Karpas-422 (cell line): Measurements from ENCODE around the gene SLC7A7. TPM values are rescaled to one million over a fixed set of nuclear protein-coding genes. Genes with fewer than 3 reads are reported as not detected.

ENCODE experiments used
- DNase-seq: peaks from one replicate; pipeline ENCODE4 v3.0.0-alpha.2; 2015
- H2AFZ ChIP-seq: fragments of 200-600 bp; sonication (generic); 2 replicates; pipeline ENCODE4 v1.6.1; 2014; ENCODE audit warnings: antibody characterized with exemption, low read length, mixed read lengths
- H3K27ac ChIP-seq: fragments of 200-600 bp; sonication (generic); 2 replicates; pipeline ENCODE4 v1.5.1; 2014; ENCODE audit warnings: mild to moderate bottlenecking, low read length, moderate library complexity
- H3K27me3 ChIP-seq: fragments of 200-600 bp; sonication (generic); 2 replicates; pipeline ENCODE4 v1.6.1; 2014; ENCODE audit warnings: low read length, mixed read lengths
- H3K36me3 ChIP-seq: fragments of 200-600 bp; sonication (generic); 2 replicates; pipeline ENCODE4 v1.6.1; 2014; ENCODE audit warnings: low read length, mixed read lengths; ENCODE audit not compliant: insufficient read depth
- H3K4me1 ChIP-seq: fragments of 200-600 bp; sonication (generic); 2 replicates; pipeline ENCODE4 v1.6.1; 2014; ENCODE audit warnings: mild to moderate bottlenecking, low read length, mixed read lengths
- H3K4me2 ChIP-seq: fragments of 200-600 bp; sonication (generic); 2 replicates; pipeline ENCODE4 v1.6.1; 2014; ENCODE audit warnings: low read length, low read depth, mild to moderate bottlenecking; ENCODE audit not compliant: poor library complexity, severe bottlenecking
- H3K4me3 ChIP-seq: fragments of 200-600 bp; sonication (generic); 2 replicates; pipeline ENCODE4 v1.5.1; 2014; ENCODE audit warnings: mild to moderate bottlenecking, antibody characterized with exemption, low read length, mixed read lengths
- H3K79me2 ChIP-seq: fragments of 200-600 bp; sonication (generic); 2 replicates; pipeline ENCODE4 v1.6.1; 2014; ENCODE audit warnings: mild to moderate bottlenecking, low read length, mixed read lengths
- H3K9ac ChIP-seq: fragments of 200-600 bp; sonication (generic); 2 replicates; pipeline ENCODE4 v1.6.0; 2014; ENCODE audit warnings: low read length
- H3K9me2 ChIP-seq: fragments of 200-600 bp; sonication (generic), shearing (Covaris generic); replicated peaks from 2 replicates; pipeline ENCODE4 v1.6.0; 2014; ENCODE audit warnings: mild to moderate bottlenecking, low read length, moderate library complexity; ENCODE audit not compliant: insufficient read depth
- H3K9me3 ChIP-seq: fragments of 300-700, 200-600 bp; sonication (generic); 2 replicates; pipeline ENCODE4 v1.6.1; 2014; ENCODE audit warnings: low read length, mixed read lengths
- H4K20me1 ChIP-seq: fragments of 200-600 bp; sonication (generic); 2 replicates; pipeline ENCODE4 v1.6.1; 2014; ENCODE audit warnings: mild to moderate bottlenecking, antibody characterized with exemption, low read length, low read depth; ENCODE audit not compliant: insufficient read depth
- total RNA-seq: library from RNA; depleted of rRNA; stranded (reverse); fragments of >200 nt; shearing (Covaris generic); gene quantifications from 2 replicates; pipeline ENCODE4 v1.2.3, GENCODE V29; 2014; ENCODE audit warnings: low replicate concordance

The SLC7A7 gene
- total RNA-seq, 1 experiment from 2014 or later = 3.5 TPM

DNA sequence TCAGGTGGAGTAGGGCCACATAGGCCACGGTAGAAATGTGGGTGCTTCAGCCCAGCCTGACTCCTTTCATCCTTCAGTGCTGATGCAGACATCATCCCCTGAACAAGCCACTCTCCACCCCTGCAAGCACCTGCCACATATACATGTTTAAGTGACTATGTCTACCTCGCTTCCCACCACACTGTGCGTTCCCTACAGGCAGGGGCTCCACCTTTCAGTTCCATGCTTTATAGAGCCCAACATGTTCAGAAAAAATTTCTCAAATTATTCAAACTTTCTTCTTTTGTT, 11.6 kb downstream of the SLC7A7 start:
- Histone ChIP-seq H3K4me2 (no peak overlapping the region), H4K20me1 (no peaks in the 10 kb centered on the region), H3K4me3 (no peak overlapping the region), H3K79me2 (no peaks in the 10 kb centered on the region), H3K9ac (no peak overlapping the region), H3K27me3 (no peaks in the 10 kb centered on the region), H3K4me1 (peaks cover 21% of the 10 kb centered on the region), H3K27ac (no peak overlapping the region), H2AFZ (no peak overlapping the region), H3K9me2 (no peaks in the 10 kb centered on the region), H3K36me3 (no peaks in the 10 kb centered on the region), H3K9me3 (no peaks in the 10 kb centered on the region)
- no peak for DNase-seq

DNA sequence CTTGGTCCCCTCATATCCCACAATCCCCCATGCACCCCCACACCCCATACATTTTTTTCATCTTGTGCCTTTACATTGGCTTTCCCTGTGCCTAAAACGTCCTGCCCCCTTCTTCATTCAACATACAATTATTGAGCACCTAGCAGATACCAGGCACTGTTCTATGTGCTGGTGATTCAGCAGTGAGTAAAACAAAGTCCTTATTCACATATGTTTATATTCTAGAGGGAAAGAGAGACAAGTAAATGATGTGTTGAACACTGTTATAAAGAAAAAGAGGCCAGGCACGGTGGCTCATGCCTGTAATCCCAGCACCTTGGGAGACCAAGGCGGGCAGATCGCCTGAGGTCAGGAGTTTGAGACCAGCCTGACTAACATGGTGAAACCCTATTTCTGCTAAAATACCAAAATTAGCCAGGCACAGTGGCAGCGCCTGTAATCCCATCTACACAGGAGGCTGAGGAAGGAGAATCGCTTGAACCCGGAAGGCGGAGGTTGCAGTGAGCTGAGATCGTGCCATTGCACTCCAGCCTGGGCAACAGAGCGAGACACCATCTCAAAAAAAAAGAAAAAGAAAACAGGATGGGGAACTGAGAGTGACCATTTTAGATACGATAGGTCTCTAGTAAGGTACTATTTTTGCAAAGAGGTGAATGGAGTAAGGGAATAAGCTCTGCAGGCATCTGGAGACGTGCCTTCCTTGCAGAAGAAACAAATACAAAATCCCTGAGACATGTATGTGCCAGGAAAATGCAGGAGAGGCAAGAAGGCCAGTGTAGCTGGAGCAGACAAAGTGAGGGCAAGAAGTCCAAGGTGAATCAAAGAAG, 12.2 kb downstream of the SLC7A7 start:
- H3K27me3 ChIP-seq = no peaks in the 10 kb centered on the region
- no peaks in the 10 kb centered on the region for H3K9me2 ChIP-seq
- no peaks in the 10 kb centered on the region for H4K20me1 ChIP-seq
- H2AFZ ChIP-seq = no peak overlapping the region
- DNase-seq = no peak
- H3K4me3 ChIP-seq = no peak overlapping the region
- H3K36me3 ChIP-seq = no peaks in the 10 kb centered on the region
- H3K4me1 ChIP-seq = peaks cover 25% of the 10 kb centered on the region
- no peak overlapping the region for H3K9ac ChIP-seq
- H3K9me3 ChIP-seq = no peaks in the 10 kb centered on the region
- H3K4me2 ChIP-seq = no peak overlapping the region
- no peaks in the 10 kb centered on the region for H3K79me2 ChIP-seq
- H3K27ac ChIP-seq = no peak overlapping the region

- Histone ChIP-seq H3K36me3 (no peaks in the 10 kb centered on the region), H3K9ac (no peak overlapping the region), H3K27me3 (no peaks in the 10 kb centered on the region), H3K9me2 (no peaks in the 10 kb centered on the region), H2AFZ (no peak overlapping the region), H3K79me2 (no peaks in the 10 kb centered on the region), H4K20me1 (no peaks in the 10 kb centered on the region), H3K9me3 (no peaks in the 10 kb centered on the region), H3K27ac (no peak overlapping the region), H3K4me1 (peaks cover 32% of the 10 kb centered on the region), H3K4me2 (no peak overlapping the region), H3K4me3 (no peak overlapping the region)
- no peak for DNase-seq
Measured at GRCh38 chr14:22801716-22802115, 13.5 kb downstream of the SLC7A7 start.

- Histone ChIP-seq H3K9me2 (no peaks in the 10 kb centered on the region), H2AFZ (no peak overlapping the region), H4K20me1 (no peaks in the 10 kb centered on the region), H3K4me2 (no peak overlapping the region), H3K79me2 (no peaks in the 10 kb centered on the region), H3K4me1 (peaks cover 36% of the 10 kb centered on the region), H3K36me3 (no peaks in the 10 kb centered on the region), H3K27ac (no peak overlapping the region), H3K9me3 (no peaks in the 10 kb centered on the region), H3K27me3 (no peaks in the 10 kb centered on the region), H3K9ac (no peak overlapping the region), H3K4me3 (no peak overlapping the region)
- DNase-seq = no peak
Measured at GRCh38 chr14:22800346-22800745, 14.9 kb downstream of the SLC7A7 start.

GRCh38 chr14:22798528-22798927, 16.7 kb downstream of the SLC7A7 start:
- no peaks in the 10 kb centered on the region for H3K9me2 ChIP-seq
- no peak overlapping the region for H2AFZ ChIP-seq
- no peaks in the 10 kb centered on the region for H4K20me1 ChIP-seq
- H3K27me3 ChIP-seq = no peaks in the 10 kb centered on the region
- H3K4me2 ChIP-seq = no peak overlapping the region
- no peak overlapping the region for H3K27ac ChIP-seq
- DNase-seq = no peak
- H3K4me3 ChIP-seq = no peak overlapping the region
- H3K36me3 ChIP-seq = no peaks in the 10 kb centered on the region
- H3K4me1 ChIP-seq = peaks cover 31% of the 10 kb centered on the region
- no peaks in the 10 kb centered on the region for H3K79me2 ChIP-seq
- H3K9ac ChIP-seq = no peak overlapping the region
- no peaks in the 10 kb centered on the region for H3K9me3 ChIP-seq

GRCh38 chr14:22797017-22797917, 18.0 kb downstream of the SLC7A7 start:
- Histone ChIP-seq H3K27me3 (no peaks in the 10 kb centered on the region), H3K27ac (no peak overlapping the region), H3K9me2 (no peaks in the 10 kb centered on the region), H2AFZ (no peak overlapping the region), H3K4me2 (no peak overlapping the region), H3K36me3 (no peaks in the 10 kb centered on the region), H3K4me1 (peaks cover 23% of the 10 kb centered on the region), H3K4me3 (no peak overlapping the region), H3K79me2 (no peaks in the 10 kb centered on the region), H3K9ac (no peak overlapping the region), H4K20me1 (no peaks in the 10 kb centered on the region), H3K9me3 (no peaks in the 10 kb centered on the region)
- no peak for DNase-seq

DNA sequence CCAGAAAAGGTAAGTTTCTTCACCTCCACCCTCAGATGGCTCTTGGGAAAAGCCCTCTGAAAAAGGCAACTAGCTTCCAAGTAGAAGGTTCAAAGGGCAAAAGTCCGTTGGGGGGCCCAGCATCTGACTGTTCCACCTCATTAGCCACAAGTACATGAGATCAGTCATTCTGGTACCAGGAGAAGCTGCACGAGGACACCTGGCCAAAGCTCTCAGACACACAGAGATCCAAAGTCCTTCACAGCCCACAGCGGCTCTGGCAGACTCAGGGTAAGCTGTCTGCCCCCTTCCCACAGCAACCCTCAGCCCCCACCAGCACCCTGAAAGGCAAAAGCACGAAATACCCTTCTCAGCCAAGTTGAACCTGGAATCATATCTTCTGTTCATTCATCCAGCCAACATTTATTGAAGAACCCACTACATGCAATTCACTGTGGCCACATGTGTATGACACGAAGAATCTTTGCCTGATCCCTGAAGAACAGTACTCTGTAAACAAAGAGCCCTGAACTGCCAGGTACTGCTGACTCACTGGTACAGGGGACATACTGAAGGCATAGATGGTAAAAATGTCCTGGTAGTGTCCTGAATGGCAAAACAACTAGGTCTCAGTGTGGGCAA, 19.0 kb downstream of the SLC7A7 start:
- no peaks in the 10 kb centered on the region for H3K79me2 ChIP-seq
- no peak overlapping the region for H3K9ac ChIP-seq
- no peaks in the 10 kb centered on the region for H3K36me3 ChIP-seq
- no peaks in the 10 kb centered on the region for H3K9me3 ChIP-seq
- H3K27me3 ChIP-seq = no peaks in the 10 kb centered on the region
- no peak for DNase-seq
- H3K4me3 ChIP-seq = no peak overlapping the region
- no peak overlapping the region for H2AFZ ChIP-seq
- H4K20me1 ChIP-seq = no peaks in the 10 kb centered on the region
- no peak overlapping the region for H3K27ac ChIP-seq
- H3K4me2 ChIP-seq = no peak overlapping the region
- peaks cover 27% of the 10 kb centered on the region for H3K4me1 ChIP-seq
- H3K9me2 ChIP-seq = no peaks in the 10 kb centered on the region

GRCh38 chr14:22794551-22794951, 20.7 kb downstream of the SLC7A7 start:
- Histone ChIP-seq H3K79me2 (no peaks in the 10 kb centered on the region), H3K36me3 (no peaks in the 10 kb centered on the region), H3K27ac (no peak overlapping the region), H3K4me1 (peaks cover 43% of the 10 kb centered on the region), H3K4me3 (no peak overlapping the region), H3K9me2 (no peaks in the 10 kb centered on the region), H3K9me3 (no peaks in the 10 kb centered on the region), H3K9ac (no peak overlapping the region), H3K4me2 (no peak overlapping the region), H3K27me3 (no peaks in the 10 kb centered on the region), H2AFZ (no peak overlapping the region), H4K20me1 (no peaks in the 10 kb centered on the region)
- peak; percentile 60 for DNase-seq
